ENCODE data around the gene MUC2. TPM values are rescaled to one million over a fixed set of nuclear protein-coding genes. Genes with fewer than 3 reads are reported as not detected.

MUC2 gene
- total RNA-seq, 1 donor from 2014 or later, result not detected

- no peaks in the 10 kb centered on the region for H3K36me3 Mint-ChIP-seq (ENCODE audit: unreplicated experiment)
- no peak overlapping the region for H3K27ac Mint-ChIP-seq (ENCODE audit: unreplicated experiment)
- peaks cover 4% of the 10 kb centered on the region for H3K9me3 Mint-ChIP-seq (ENCODE audit: unreplicated experiment)
- DNase-seq, result peak; percentile 8
- no peaks in the 10 kb centered on the region for H3K4me1 Mint-ChIP-seq (ENCODE audit: low read depth, unreplicated experiment)
- H3K27me3 Mint-ChIP-seq (ENCODE audit: unreplicated experiment), result no peaks in the 10 kb centered on the region
- TF ChIP-seq, protein P1, sequence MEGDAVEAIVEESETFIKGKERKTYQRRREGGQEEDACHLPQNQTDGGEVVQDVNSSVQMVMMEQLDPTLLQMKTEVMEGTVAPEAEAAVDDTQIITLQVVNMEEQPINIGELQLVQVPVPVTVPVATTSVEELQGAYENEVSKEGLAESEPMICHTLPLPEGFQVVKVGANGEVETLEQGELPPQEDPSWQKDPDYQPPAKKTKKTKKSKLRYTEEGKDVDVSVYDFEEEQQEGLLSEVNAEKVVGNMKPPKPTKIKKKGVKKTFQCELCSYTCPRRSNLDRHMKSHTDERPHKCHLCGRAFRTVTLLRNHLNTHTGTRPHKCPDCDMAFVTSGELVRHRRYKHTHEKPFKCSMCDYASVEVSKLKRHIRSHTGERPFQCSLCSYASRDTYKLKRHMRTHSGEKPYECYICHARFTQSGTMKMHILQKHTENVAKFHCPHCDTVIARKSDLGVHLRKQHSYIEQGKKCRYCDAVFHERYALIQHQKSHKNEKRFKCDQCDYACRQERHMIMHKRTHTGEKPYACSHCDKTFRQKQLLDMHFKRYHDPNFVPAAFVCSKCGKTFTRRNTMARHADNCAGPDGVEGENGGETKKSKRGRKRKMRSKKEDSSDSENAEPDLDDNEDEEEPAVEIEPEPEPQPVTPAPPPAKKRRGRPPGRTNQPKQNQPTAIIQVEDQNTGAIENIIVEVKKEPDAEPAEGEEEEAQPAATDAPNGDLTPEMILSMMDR (IDR thresholded peaks at IDR 0.05; ENCODE audit: partially characterized antibody, unreplicated experiment), result no peak
- no peak overlapping the region for H3K4me3 Mint-ChIP-seq (ENCODE audit: unreplicated experiment)
Measured at GRCh38 chr11:1088927-1089737, 14.5 kb downstream of the MUC2 start.

DNA sequence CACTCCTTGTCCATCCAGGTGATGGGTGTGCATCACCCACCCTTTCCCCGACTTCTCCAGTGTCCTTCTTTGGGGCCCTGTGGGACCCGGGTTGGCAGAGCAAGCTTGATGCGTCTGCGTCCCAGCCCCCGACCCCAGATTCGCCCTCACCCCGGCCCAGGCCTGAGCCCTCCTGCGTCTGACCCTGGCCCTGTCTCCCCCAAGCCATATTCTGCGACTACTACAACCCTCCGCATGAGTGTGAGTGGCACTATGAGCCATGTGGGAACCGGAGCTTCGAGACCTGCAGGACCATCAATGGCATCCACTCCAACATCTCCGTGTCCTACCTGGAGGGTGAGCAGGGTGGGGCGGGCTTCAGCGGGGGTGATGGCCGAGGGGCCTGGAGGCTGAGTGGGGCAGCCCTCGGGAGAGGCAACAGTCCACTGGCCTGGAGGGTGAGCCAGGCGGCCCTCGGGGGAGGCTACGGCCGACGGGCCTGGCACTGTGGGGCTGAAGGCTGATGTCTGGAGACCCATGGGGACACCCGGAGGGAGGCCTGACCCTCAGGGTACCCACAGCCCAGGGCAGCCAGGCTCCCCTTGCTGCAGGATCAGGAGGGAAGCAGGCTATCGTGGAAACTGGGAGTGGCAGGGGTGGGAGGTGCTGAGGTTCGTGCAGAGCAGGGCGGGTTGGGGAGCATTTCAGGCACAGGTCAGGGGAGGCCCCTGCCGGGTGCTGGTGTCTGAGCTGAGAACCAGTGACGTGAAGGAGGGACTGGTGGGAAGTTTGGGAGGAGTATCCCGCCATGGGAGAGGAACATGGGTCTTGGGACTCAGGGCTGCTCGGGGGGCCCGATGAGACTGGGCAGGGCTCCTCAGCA, 15.3 kb downstream of the MUC2 start:
- TF ChIP-seq, protein P1 (IDR thresholded peaks at IDR 0.05; ENCODE audit: partially characterized antibody, unreplicated experiment), result no peak
- Mint-ChIP-seq H3K27me3 (ENCODE audit: unreplicated experiment) (peaks cover 1% of the 10 kb centered on the region), H3K9me3 (ENCODE audit: unreplicated experiment) (peaks cover 4% of the 10 kb centered on the region), H3K36me3 (ENCODE audit: unreplicated experiment) (no peaks in the 10 kb centered on the region), H3K4me3 (ENCODE audit: unreplicated experiment) (no peak overlapping the region), H3K27ac (ENCODE audit: unreplicated experiment) (no peak overlapping the region), H3K4me1 (ENCODE audit: low read depth, unreplicated experiment) (no peaks in the 10 kb centered on the region)
- DNase-seq, result peak; percentile 10

DNA sequence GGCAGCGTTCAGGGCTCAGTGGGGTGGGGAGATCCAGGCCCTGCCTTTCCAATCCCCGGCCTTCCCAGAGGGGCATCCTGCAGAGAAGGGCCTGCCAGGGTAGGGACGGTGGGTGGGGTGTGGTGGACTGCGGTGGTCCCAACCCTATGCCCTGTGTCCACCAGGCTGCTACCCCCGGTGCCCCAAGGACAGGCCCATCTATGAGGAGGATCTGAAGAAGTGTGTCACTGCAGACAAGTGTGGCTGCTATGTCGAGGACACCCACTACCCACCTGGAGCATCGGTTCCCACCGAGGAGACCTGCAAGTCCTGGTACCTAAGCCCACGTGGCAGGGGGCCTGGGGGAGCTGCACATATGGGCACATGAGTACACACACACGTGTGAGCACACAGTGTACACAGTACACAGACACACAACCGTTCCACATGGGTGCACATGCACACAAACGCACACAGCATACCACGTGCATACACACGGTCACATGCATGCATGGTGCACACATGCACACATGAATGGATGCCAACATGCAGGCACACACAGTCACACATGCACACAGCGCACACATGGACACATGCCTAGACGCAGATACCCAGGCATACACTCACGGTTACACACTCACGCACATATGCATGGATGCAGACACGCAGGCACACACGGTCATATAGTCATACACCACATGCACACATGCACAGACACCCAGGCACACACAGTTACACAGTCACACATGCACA, 16.1 kb downstream of the MUC2 start:
- Mint-ChIP-seq H3K9me3 (ENCODE audit: unreplicated experiment) (peaks cover 8% of the 10 kb centered on the region), H3K4me1 (ENCODE audit: low read depth, unreplicated experiment) (no peaks in the 10 kb centered on the region), H3K27ac (ENCODE audit: unreplicated experiment) (no peak overlapping the region), H3K36me3 (ENCODE audit: unreplicated experiment) (no peaks in the 10 kb centered on the region), H3K4me3 (ENCODE audit: unreplicated experiment) (no peak overlapping the region), H3K27me3 (ENCODE audit: unreplicated experiment) (peaks cover 3% of the 10 kb centered on the region)
- TF ChIP-seq, protein P1 (IDR thresholded peaks at IDR 0.05; ENCODE audit: partially characterized antibody, unreplicated experiment), result no peak
- peak; percentile 10 for DNase-seq

DNA sequence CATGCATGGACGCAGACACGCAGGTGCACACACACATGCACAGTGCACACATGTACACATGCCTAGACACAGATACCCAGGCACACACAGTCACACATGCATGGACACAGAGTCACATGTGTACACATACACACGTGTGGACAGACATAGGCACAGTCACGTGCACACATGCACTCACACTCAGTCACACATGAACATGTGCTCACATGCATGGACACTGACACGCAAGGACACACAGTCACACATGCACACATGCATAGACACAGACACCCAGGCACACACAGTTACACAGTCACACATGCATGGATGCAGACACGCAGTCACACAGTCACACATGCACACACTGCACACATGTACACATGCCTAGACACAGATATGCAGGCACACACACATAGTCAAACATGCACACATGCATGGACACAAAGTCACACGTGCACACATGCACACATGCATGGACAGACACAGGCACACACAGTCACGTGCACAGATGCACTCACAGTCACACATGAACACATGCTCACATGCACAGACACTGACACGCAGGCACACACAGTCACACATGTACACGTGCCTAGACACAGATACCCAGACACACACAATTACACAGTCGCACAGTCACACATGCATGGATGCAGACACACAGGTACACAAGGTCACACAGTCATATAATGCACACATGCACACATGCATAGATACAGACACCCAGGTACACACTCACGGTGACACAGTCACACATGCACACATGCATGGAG, 16.8 kb downstream of the MUC2 start:
- no peaks in the 10 kb centered on the region for H3K4me1 Mint-ChIP-seq (ENCODE audit: low read depth, unreplicated experiment)
- no peak overlapping the region for H3K4me3 Mint-ChIP-seq (ENCODE audit: unreplicated experiment)

More for the DNA sequence above, 16.8 kb downstream of the MUC2 start:
- TF ChIP-seq, protein P1 (IDR thresholded peaks at IDR 0.05; ENCODE audit: partially characterized antibody, unreplicated experiment), result no peak
- DNase-seq, result peak; percentile 4
- H3K9me3 Mint-ChIP-seq (ENCODE audit: unreplicated experiment), result peaks cover 8% of the 10 kb centered on the region
- H3K27me3 Mint-ChIP-seq (ENCODE audit: unreplicated experiment), result peaks cover 3% of the 10 kb centered on the region
- H3K36me3 Mint-ChIP-seq (ENCODE audit: unreplicated experiment), result no peaks in the 10 kb centered on the region
- no peak overlapping the region for H3K27ac Mint-ChIP-seq (ENCODE audit: unreplicated experiment)
